Psoas muscle (tissue), 8 donors: ENCODE data around the gene ACER3. TPM values are rescaled to one million over a fixed set of nuclear protein-coding genes. Genes with fewer than 3 reads are reported as not detected.

ENCODE experiments used
- ATAC-seq, 4 donors: fragments of 200-7000 bp; cut with Tn5 transposase; one replicate each; pipeline ENCODE4 v1.9.1; 2020; ENCODE audit warnings: moderate library complexity in 3 of 4, mild to moderate bottlenecking in 2 of 4
- DNase-seq, 2 donors: peaks; one replicate each; pipeline ENCODE4 v3.0.0-alpha.2; 2020
- H3K27ac ChIP-seq: fragments of 200-600 bp; one replicate; pipeline ENCODE4 v1.8.0; 2022
- H3K27me3 ChIP-seq, 3 donors: fragments of 200-600 bp in 1 of 3; one replicate each; pipeline versions ENCODE4 v1.6.1 to v1.8.0; 2013 to 2022; ENCODE audit warnings: low read length in 2 of 3, mild to moderate bottlenecking in 2 of 3, moderate library complexity in 1 of 3; ENCODE audit not compliant: insufficient read depth in 3 of 3
- H3K36me3 ChIP-seq, 2 donors: fragments of 200-600 bp in 1 of 2; one replicate each; pipeline versions ENCODE4 v1.6.1 to v1.8.0; 2013 to 2022; ENCODE audit warnings: low read depth in 1 of 2, mild to moderate bottlenecking in 1 of 2, moderate library complexity in 1 of 2; ENCODE audit not compliant: insufficient read depth in 1 of 2
- H3K4me1 ChIP-seq: fragments of 200-600 bp; one replicate; pipeline ENCODE4 v1.8.0; 2022
- H3K4me3 ChIP-seq: fragments of 200-600 bp; one replicate; pipeline ENCODE4 v1.8.0; 2022; ENCODE audit warnings: mild to moderate bottlenecking
- H3K9me3 ChIP-seq: fragments of 200-600 bp; one replicate; pipeline ENCODE4 v1.8.0; 2022
- CTCF ChIP-seq: fragments of 200-600 bp; IDR thresholded peaks from one replicate; pipeline ENCODE4 v1.8.0; 2022; ENCODE audit warnings: antibody characterized with exemption
- WGBS, 3 donors: extraction: QIAGEN DNeasy Blood & Tissue Kit; methylation state at CpG; one replicate each; pipeline versions ENCODE4 v1.1.6 to v1.1.7; 2013; 5-methylcytosine and 5-hydroxymethylcytosine counted together
- intact Hi-C, 2 donors: fragments of 100-400 bp; cut with DNase I; formaldehyde crosslinking; loops; one replicate each; pipeline versions ENCODE4 v1.11.0 to v1.14.2; 2022
- polyA plus RNA-seq, 3 donors: library from polyadenylated mRNA; stranded (reverse); fragments of 200-250 nt; gene quantifications; one replicate each; pipeline ENCODE4 v1.2.3, GENCODE V29; 2013
- total RNA-seq, 4 donors: library from RNA; stranded (reverse); fragmentation: NEBNext Ultra II Directional in 2 of 4; extraction: Animal tissue kit (Norgen Biotek cat#: 25700) in 2 of 4; gene quantifications; one replicate each; pipeline versions ENCODE4 v1.2.1 to v1.2.4, GENCODE V29; 2021 to 2023
- donor health status: healthy with polysubstance abuse.
- donor health status: DM: no; HTN: no; CAD: no; lungs with moderate emphysema.
- donor health status: Bipolar disorder and iron deficiency.
- donor health status: healthy.
- donor health status: DM: yes; HTN: yes; CAD: no.
- donor health status: DM: no; HTN: no; CAD: no.
- donor health status: DM: no; HTN: no; CAD: no.
- donor health status: DM: yes; HTN: yes; CAD: no.

The ACER3 gene
- total and polyA plus RNA-seq, 7 donors = 0.76 to 6.3 (median 3.4) TPM

- ATAC-seq (no peak), DNase-seq (no peak)
- intact Hi-C loops = loop anchor here in 1 of 2 donors (10.0 kb wide), 1 partner anchor 111 kb away; no protein-coding TSS in a partner anchor
- Histone ChIP-seq H3K4me1 (peaks cover 10% of the 10 kb centered on the region), H3K36me3 (no peaks in the 10 kb centered on the region), H3K4me3 (no peak overlapping the region), H3K9me3 (no peaks in the 10 kb centered on the region), H3K27me3 (peaks cover 0 to 50% (median 7%) of the 10 kb centered on the region in 3 donors), H3K27ac (no peak overlapping the region)
- 56 to 65% (median 57%) methylated on average over 5 of the region's 5 CpGs for WGBS, 3 donors
- TF ChIP-seq CTCF = no peak
Observed at GRCh38 chr11:77035580-77035979, 174.9 kb downstream of the ACER3 start.

- H3K4me3 ChIP-seq = no peak overlapping the region
- 55 to 62% (median 58%) methylated on average over 5 of the region's 5 CpGs for WGBS, 3 donors
- no peak for TF ChIP-seq CTCF
- no peak overlapping the region for H3K27ac ChIP-seq
- ATAC-seq (no peak), DNase-seq (no peak)
- peaks cover 0 to 51% (median 7%) of the 10 kb centered on the region in 3 donors for H3K27me3 ChIP-seq
- intact Hi-C loops = loop anchor here in 1 of 2 donors (10.0 kb wide), 1 partner anchor 112 kb away; no protein-coding TSS in a partner anchor
- H3K36me3 ChIP-seq = no peaks in the 10 kb centered on the region
- no peaks in the 10 kb centered on the region for H3K9me3 ChIP-seq
- peaks cover 10% of the 10 kb centered on the region for H3K4me1 ChIP-seq
Observed at GRCh38 chr11:77036398-77036797, 175.7 kb downstream of the ACER3 start.

- no peaks in the 10 kb centered on the region for H3K9me3 ChIP-seq
- peaks cover 10% of the 10 kb centered on the region for H3K4me1 ChIP-seq
- H3K36me3 ChIP-seq = no peaks in the 10 kb centered on the region
- H3K4me3 ChIP-seq = no peak overlapping the region
- intact Hi-C loops = loop anchor here in 1 of 2 donors (10.0 kb wide), 1 partner anchor 112 kb away; no protein-coding TSS in a partner anchor
- ATAC-seq = no peak
- DNase-seq = no peak
- H3K27ac ChIP-seq = no peak overlapping the region
- 69 to 82% (median 70%) methylated on average over 10 of the region's 10 CpGs for WGBS, 3 donors
- TF ChIP-seq CTCF = no peak
- peaks cover 0 to 55% (median 7%) of the 10 kb centered on the region in 3 donors for H3K27me3 ChIP-seq
Observed at GRCh38 chr11:77037057-77037456, 176.3 kb downstream of the ACER3 start.

- intact Hi-C loops = loop anchor here in 1 of 2 donors (10.0 kb wide), 1 partner anchor 113 kb away; no protein-coding TSS in a partner anchor
- no peak for ATAC-seq
Observed at GRCh38 chr11:77038029-77038824, 177.5 kb downstream of the ACER3 start.

More at GRCh38 chr11:77038029-77038824, 177.5 kb downstream of the ACER3 start:
- Histone ChIP-seq H3K4me1 (peaks cover 10% of the 10 kb centered on the region), H3K36me3 (no peaks in the 10 kb centered on the region), H3K27me3 (peaks cover 0 to 65% (median 7%) of the 10 kb centered on the region in 3 donors), H3K27ac (no peak overlapping the region), H3K9me3 (no peaks in the 10 kb centered on the region), H3K4me3 (no peak overlapping the region)
- no peak for TF ChIP-seq CTCF
- WGBS, 3 donors = 78 to 85% (median 79%) methylated on average over 10 of the region's 10 CpGs
- no peak for DNase-seq
